Activated T-helper 17 cell treated with anti-CD3 and anti-CD28 coated beads, Interleukin-2, amount 50 U/mL, for 72 hours (primary cell): Measurements from ENCODE around the gene NPPA. TPM values are rescaled to one million over a fixed set of nuclear protein-coding genes. Genes with fewer than 3 reads are reported as not detected.

Source experiments
- ATAC-seq: fragments of 150-1000 bp; cut with Tn5 transposase; replicated peaks from 2 replicates; pipeline ENCODE4 v1.10.0; 2021; ENCODE audit warnings: mild to moderate bottlenecking, moderate library complexity
- H3K27ac Mint-ChIP-seq: one replicate; pipeline ENCODE4 v1.8.0; 2022; ENCODE audit warnings: mixed read lengths
- H3K27me3 Mint-ChIP-seq: one replicate; pipeline ENCODE4 v1.8.0; 2022; ENCODE audit warnings: mixed read lengths
- H3K36me3 Mint-ChIP-seq: one replicate; pipeline ENCODE4 v1.8.0; 2022; ENCODE audit warnings: low read depth, mild to moderate bottlenecking, mixed read lengths
- H3K4me1 Mint-ChIP-seq: one replicate; pipeline ENCODE4 v1.8.0; 2022; ENCODE audit warnings: mixed read lengths
- H3K4me3 Mint-ChIP-seq: one replicate; pipeline ENCODE4 v1.8.0; 2022; ENCODE audit warnings: mild to moderate bottlenecking, mixed read lengths
- H3K9me3 Mint-ChIP-seq: one replicate; pipeline ENCODE4 v1.8.0; 2022; ENCODE audit warnings: mixed read lengths
- total RNA-seq, 2 donors: library from RNA; stranded (reverse); gene quantifications; one replicate each; pipeline ENCODE4 v1.2.3, GENCODE V29; 2022

The NPPA gene
- total RNA-seq, 2 donors from 2014 or later: not detected

GRCh38 chr1:11860083-11860482 is 12.5 kb upstream of the NPPA start:
- H3K4me3 Mint-ChIP-seq: no peak overlapping the region
- no peak overlapping the region for H3K27ac Mint-ChIP-seq
- no peaks in the 10 kb centered on the region for H3K36me3 Mint-ChIP-seq
- no peaks in the 10 kb centered on the region for H3K9me3 Mint-ChIP-seq
- no peak for ATAC-seq
- no peaks in the 10 kb centered on the region for H3K4me1 Mint-ChIP-seq
- peaks cover 46% of the 10 kb centered on the region for H3K27me3 Mint-ChIP-seq

GRCh38 chr1:11858968-11859871 is 11.6 kb upstream of the NPPA start:
- Mint-ChIP-seq H3K4me1 (no peaks in the 10 kb centered on the region), H3K36me3 (no peaks in the 10 kb centered on the region), H3K27me3 (peaks cover 47% of the 10 kb centered on the region), H3K9me3 (no peaks in the 10 kb centered on the region), H3K27ac (no peak overlapping the region), H3K4me3 (no peak overlapping the region)
- peak; percentile 43 for ATAC-seq

- H3K4me3 Mint-ChIP-seq: no peak within 1 kb of the TSS
- no peaks in the 10 kb centered on the region for H3K36me3 Mint-ChIP-seq
- H3K27me3 Mint-ChIP-seq: peaks cover 47% of the 10 kb centered on the region
- no peak within 1 kb of the TSS for H3K27ac Mint-ChIP-seq
- H3K4me1 Mint-ChIP-seq: no peaks in the 10 kb centered on the region
- ATAC-seq: no peak
- H3K9me3 Mint-ChIP-seq: no peaks in the 10 kb centered on the region
Observed at GRCh38 chr1:11858613-11858967, 11.0 kb upstream of the NPPA start, which contains the start of gene NPPB. Gene NPPB (minus strand): TSS chr1:11858945. CDS start chr1:11858833, 112 bp downstream.

- Mint-ChIP-seq H3K27me3 (peaks cover 47% of the 10 kb centered on the region), H3K9me3 (no peaks in the 10 kb centered on the region), H3K36me3 (no peaks in the 10 kb centered on the region), H3K4me3 (no peak overlapping the region), H3K27ac (no peak overlapping the region), H3K4me1 (no peaks in the 10 kb centered on the region)
- no peak for ATAC-seq
Observed at GRCh38 chr1:11858158-11858557, 10.6 kb upstream of the NPPA start.

- no peaks in the 10 kb centered on the region for H3K36me3 Mint-ChIP-seq
- peaks cover 45% of the 10 kb centered on the region for H3K27me3 Mint-ChIP-seq
Observed at GRCh38 chr1:11857164-11857851, 9.7 kb upstream of the NPPA start.

GRCh38 chr1:11856698-11857097 is 9.1 kb upstream of the NPPA start:
- Mint-ChIP-seq H3K4me3 (no peak overlapping the region), H3K4me1 (no peaks in the 10 kb centered on the region), H3K9me3 (no peaks in the 10 kb centered on the region), H3K36me3 (no peaks in the 10 kb centered on the region), H3K27me3 (peaks cover 42% of the 10 kb centered on the region), H3K27ac (no peak overlapping the region)
- no peak for ATAC-seq

More at GRCh38 chr1:11857164-11857851, 9.7 kb upstream of the NPPA start:
- no peak for ATAC-seq
- Mint-ChIP-seq H3K4me3 (no peak overlapping the region), H3K9me3 (no peaks in the 10 kb centered on the region), H3K4me1 (no peaks in the 10 kb centered on the region), H3K27ac (no peak overlapping the region)

GRCh38 chr1:11855430-11855829 is 7.8 kb upstream of the NPPA start:
- Mint-ChIP-seq H3K27ac (no peak overlapping the region), H3K4me3 (no peak overlapping the region), H3K9me3 (no peaks in the 10 kb centered on the region), H3K27me3 (peaks cover 39% of the 10 kb centered on the region), H3K36me3 (no peaks in the 10 kb centered on the region), H3K4me1 (no peaks in the 10 kb centered on the region)
- ATAC-seq: peak; percentile 59

GRCh38 chr1:11854519-11854918 is 6.9 kb upstream of the NPPA start:
- Mint-ChIP-seq H3K4me3 (no peak overlapping the region), H3K36me3 (no peaks in the 10 kb centered on the region), H3K27ac (no peak overlapping the region)

GRCh38 chr1:11851180-11851579 is 3.6 kb upstream of the NPPA start:
- no peak overlapping the region for H3K4me3 Mint-ChIP-seq
- no peak for ATAC-seq
- H3K36me3 Mint-ChIP-seq: no peaks in the 10 kb centered on the region
- H3K27ac Mint-ChIP-seq: no peak overlapping the region
- H3K9me3 Mint-ChIP-seq: no peaks in the 10 kb centered on the region
- peaks cover 23% of the 10 kb centered on the region for H3K27me3 Mint-ChIP-seq
- H3K4me1 Mint-ChIP-seq: no peaks in the 10 kb centered on the region

More at GRCh38 chr1:11854519-11854918, 6.9 kb upstream of the NPPA start:
- peaks cover 34% of the 10 kb centered on the region for H3K27me3 Mint-ChIP-seq
- H3K4me1 Mint-ChIP-seq: no peaks in the 10 kb centered on the region
- no peaks in the 10 kb centered on the region for H3K9me3 Mint-ChIP-seq
- ATAC-seq: no peak

GRCh38 chr1:11850156-11850555 is 2.6 kb upstream of the NPPA start:
- no peak overlapping the region for H3K27ac Mint-ChIP-seq
- no peaks in the 10 kb centered on the region for H3K4me1 Mint-ChIP-seq
- no peak for ATAC-seq
- no peaks in the 10 kb centered on the region for H3K9me3 Mint-ChIP-seq
- H3K27me3 Mint-ChIP-seq: peaks cover 23% of the 10 kb centered on the region
- H3K36me3 Mint-ChIP-seq: no peaks in the 10 kb centered on the region
- no peak overlapping the region for H3K4me3 Mint-ChIP-seq

GRCh38 chr1:11848373-11848700 is 754 bp upstream of the NPPA start:
- no peak for ATAC-seq
- Mint-ChIP-seq H3K4me3 (no peak overlapping the region), H3K4me1 (no peaks in the 10 kb centered on the region), H3K27me3 (peaks cover 17% of the 10 kb centered on the region), H3K36me3 (peaks cover 15% of the 10 kb centered on the region), H3K27ac (no peak overlapping the region), H3K9me3 (no peaks in the 10 kb centered on the region)

- H3K36me3 Mint-ChIP-seq: peaks cover 37% of the 10 kb centered on the region
- H3K27ac Mint-ChIP-seq: no peak overlapping the region
- H3K27me3 Mint-ChIP-seq: peaks cover 4% of the 10 kb centered on the region
- no peak overlapping the region for H3K4me3 Mint-ChIP-seq
- H3K4me1 Mint-ChIP-seq: no peaks in the 10 kb centered on the region
- H3K9me3 Mint-ChIP-seq: no peaks in the 10 kb centered on the region
- ATAC-seq: no peak
Observed at GRCh38 chr1:11845641-11846335, 1.8 kb downstream of the NPPA start.

- no peaks in the 10 kb centered on the region for H3K4me1 Mint-ChIP-seq
Observed at GRCh38 chr1:11842154-11843041, 5.2 kb downstream of the NPPA start.

More at GRCh38 chr1:11842154-11843041, 5.2 kb downstream of the NPPA start:
- ATAC-seq: no peak
- H3K36me3 Mint-ChIP-seq: peaks cover 70% of the 10 kb centered on the region
- no peaks in the 10 kb centered on the region for H3K9me3 Mint-ChIP-seq
- H3K4me3 Mint-ChIP-seq: no peak overlapping the region
- no peak overlapping the region for H3K27ac Mint-ChIP-seq
- H3K27me3 Mint-ChIP-seq: no peaks in the 10 kb centered on the region
